Glutamatergic neuron (in vitro differentiated cells): ENCODE data around the gene NUP58. TPM values are rescaled to one million over a fixed set of nuclear protein-coding genes. Genes with fewer than 3 reads are reported as not detected.
"Not testable (repeated sequence)": the region's sequence is repeated elsewhere in the genome, so short reads cannot be mapped to it uniquely, and the experiment has no call there.

Experiments used
- DNase-seq: peaks from one replicate; pipeline ENCODE4 v3.0.0; 2022
- H3K27ac Mint-ChIP-seq: one replicate; pipeline ENCODE4 v1.8.0; 2020; ENCODE audit warnings: mild to moderate bottlenecking, mixed read lengths, inconsistent platforms; ENCODE audit not compliant: unreplicated experiment
- H3K27me3 Mint-ChIP-seq: one replicate; pipeline ENCODE4 v1.8.0; 2020; ENCODE audit warnings: mild to moderate bottlenecking, moderate library complexity, mixed read lengths, inconsistent platforms; ENCODE audit not compliant: unreplicated experiment
- H3K36me3 Mint-ChIP-seq: one replicate; pipeline ENCODE4 v1.8.0; 2020; ENCODE audit warnings: mild to moderate bottlenecking, mixed read lengths, inconsistent platforms; ENCODE audit not compliant: unreplicated experiment
- H3K4me1 Mint-ChIP-seq: one replicate; pipeline ENCODE4 v1.8.0; 2020; ENCODE audit warnings: mild to moderate bottlenecking, low read depth, mixed read lengths, inconsistent platforms; ENCODE audit not compliant: unreplicated experiment
- H3K4me3 Mint-ChIP-seq: one replicate; pipeline ENCODE4 v1.8.0; 2020; ENCODE audit warnings: mild to moderate bottlenecking, mixed read lengths, inconsistent platforms; ENCODE audit not compliant: unreplicated experiment
- H3K9me3 Mint-ChIP-seq: one replicate; pipeline ENCODE4 v1.8.0; 2020; ENCODE audit warnings: mild to moderate bottlenecking, moderate library complexity, mixed read lengths, inconsistent platforms; ENCODE audit not compliant: unreplicated experiment
- total RNA-seq: library from RNA; stranded (reverse); fragmentation: NEBNext Ultra II Directional; extraction: Animal tissue kit (Norgen Biotek cat#: 25700); gene quantifications from one replicate; pipeline ENCODE4 v1.2.1, GENCODE V29; 2021; ENCODE audit not compliant: unreplicated experiment
- TF ChIP-seq, protein P1 (sequence below): fragments of 200-600 bp; sonication (generic); IDR thresholded peaks from one replicate; pipeline ENCODE4 v1.5.0; 2021; ENCODE audit not compliant: partially characterized antibody, unreplicated experiment

Gene NUP58
- total RNA-seq, 1 donor from 2014 or later = 94.1 TPM

DNA sequence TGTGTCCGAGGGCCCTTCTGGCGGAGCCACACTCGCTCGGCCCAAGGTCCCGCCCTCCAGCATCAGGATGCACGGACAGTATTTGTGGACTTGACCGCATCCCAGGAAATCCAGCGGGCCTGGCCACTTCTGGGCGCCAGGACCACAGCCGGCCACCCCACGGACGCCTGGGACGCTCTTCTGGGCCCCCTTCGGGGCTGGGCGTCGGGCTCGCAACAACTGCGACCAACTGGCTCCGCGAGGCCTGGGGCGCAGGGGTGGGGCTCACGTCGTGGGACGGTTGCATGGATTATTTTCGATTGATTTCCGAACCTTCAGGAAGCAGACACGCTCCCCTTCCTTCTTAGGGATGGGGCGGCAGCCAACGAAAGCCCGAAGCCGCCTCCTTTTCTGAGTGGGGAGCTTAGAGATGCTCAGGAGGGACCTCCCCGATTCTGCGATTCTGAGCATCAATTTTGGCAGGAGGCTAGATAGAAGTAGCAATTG lies 521 bp upstream of the NUP58 start:
- H3K4me1 Mint-ChIP-seq = peaks cover 36% of the 10 kb centered on the region
- H3K4me3 Mint-ChIP-seq = peak overlapping the region; percentile 93
- H3K36me3 Mint-ChIP-seq = peaks cover 5% of the 10 kb centered on the region
- H3K27me3 Mint-ChIP-seq = peaks cover 5% of the 10 kb centered on the region
- DNase-seq = peak; percentile 42
- TF ChIP-seq, protein P1, sequence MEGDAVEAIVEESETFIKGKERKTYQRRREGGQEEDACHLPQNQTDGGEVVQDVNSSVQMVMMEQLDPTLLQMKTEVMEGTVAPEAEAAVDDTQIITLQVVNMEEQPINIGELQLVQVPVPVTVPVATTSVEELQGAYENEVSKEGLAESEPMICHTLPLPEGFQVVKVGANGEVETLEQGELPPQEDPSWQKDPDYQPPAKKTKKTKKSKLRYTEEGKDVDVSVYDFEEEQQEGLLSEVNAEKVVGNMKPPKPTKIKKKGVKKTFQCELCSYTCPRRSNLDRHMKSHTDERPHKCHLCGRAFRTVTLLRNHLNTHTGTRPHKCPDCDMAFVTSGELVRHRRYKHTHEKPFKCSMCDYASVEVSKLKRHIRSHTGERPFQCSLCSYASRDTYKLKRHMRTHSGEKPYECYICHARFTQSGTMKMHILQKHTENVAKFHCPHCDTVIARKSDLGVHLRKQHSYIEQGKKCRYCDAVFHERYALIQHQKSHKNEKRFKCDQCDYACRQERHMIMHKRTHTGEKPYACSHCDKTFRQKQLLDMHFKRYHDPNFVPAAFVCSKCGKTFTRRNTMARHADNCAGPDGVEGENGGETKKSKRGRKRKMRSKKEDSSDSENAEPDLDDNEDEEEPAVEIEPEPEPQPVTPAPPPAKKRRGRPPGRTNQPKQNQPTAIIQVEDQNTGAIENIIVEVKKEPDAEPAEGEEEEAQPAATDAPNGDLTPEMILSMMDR = no peak
- H3K27ac Mint-ChIP-seq = peak overlapping the region; percentile 95
- peaks cover 7% of the 10 kb centered on the region for H3K9me3 Mint-ChIP-seq

DNA sequence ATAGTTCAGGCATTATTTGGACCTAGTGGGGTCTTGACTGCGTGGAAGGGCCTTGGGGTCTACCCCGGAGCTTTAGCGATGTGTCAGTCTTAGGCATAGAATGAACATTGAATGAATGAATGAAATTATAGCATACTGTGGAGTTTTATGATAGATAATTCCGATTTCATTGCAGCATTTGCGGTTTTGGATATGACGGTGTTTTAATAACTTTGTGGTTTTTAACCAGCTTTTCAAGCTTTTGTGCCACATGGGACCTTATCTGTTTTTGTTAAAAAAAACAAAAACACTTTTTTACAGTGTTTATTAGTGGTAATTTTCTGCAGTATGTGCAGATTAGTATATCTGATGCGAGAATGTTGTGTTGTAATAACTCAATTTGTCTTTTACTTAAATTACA lies 696 bp downstream of the NUP58 start:
- peak overlapping the region; percentile 93 for H3K4me3 Mint-ChIP-seq
- H3K9me3 Mint-ChIP-seq = peaks cover 5% of the 10 kb centered on the region
- no peak for DNase-seq
- peak overlapping the region; percentile 75 for H3K27ac Mint-ChIP-seq
- TF ChIP-seq, protein P1 = no peak
- H3K4me1 Mint-ChIP-seq = peaks cover 28% of the 10 kb centered on the region
- peaks cover 5% of the 10 kb centered on the region for H3K27me3 Mint-ChIP-seq
- peaks cover 5% of the 10 kb centered on the region for H3K36me3 Mint-ChIP-seq

DNA sequence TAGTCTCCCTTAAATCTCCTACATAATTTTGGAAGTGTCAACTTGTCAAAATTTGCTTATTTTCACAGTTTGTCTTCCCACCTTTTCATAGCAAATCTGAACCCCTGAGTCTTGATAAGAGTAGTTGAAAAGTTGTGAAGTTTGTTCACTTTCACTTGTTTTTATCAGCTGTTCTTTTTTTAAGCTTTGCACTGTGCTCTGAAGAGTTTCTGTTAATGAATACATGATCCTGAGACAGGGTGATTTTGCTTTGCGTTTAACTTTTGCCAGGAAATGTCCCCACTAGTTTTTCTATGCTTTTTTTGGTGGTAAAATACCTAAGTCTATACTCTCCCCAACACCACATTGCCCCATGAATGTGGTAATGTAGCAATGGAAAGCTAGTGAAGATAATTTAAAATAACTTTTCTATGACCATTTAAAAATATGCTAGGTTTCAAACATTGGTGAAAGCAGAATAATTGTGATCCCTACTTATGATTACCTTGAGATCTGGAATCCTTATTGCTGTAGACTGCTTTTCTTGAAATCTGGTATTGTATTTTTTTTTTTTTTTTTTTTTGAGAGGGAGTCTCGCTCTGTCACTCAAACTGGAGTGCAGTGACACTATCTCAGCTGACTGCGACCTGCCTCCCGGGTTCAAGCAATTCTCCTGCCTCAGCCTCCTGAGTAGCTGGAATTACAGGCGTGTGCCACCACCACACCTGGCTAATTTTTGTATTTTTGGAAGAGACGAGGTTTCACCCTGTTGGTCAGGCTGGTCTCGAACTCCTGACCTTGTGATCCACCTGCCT lies 5.4 kb downstream of the NUP58 start:
- Mint-ChIP-seq H3K9me3 (peaks cover 1% of the 10 kb centered on the region), H3K4me3 (no peak overlapping the region), H3K27me3 (no peaks in the 10 kb centered on the region), H3K36me3 (no peaks in the 10 kb centered on the region), H3K27ac (no peak overlapping the region), H3K4me1 (peaks cover 16% of the 10 kb centered on the region)
- no peak for DNase-seq
- TF ChIP-seq, protein P1 = no peak

DNA sequence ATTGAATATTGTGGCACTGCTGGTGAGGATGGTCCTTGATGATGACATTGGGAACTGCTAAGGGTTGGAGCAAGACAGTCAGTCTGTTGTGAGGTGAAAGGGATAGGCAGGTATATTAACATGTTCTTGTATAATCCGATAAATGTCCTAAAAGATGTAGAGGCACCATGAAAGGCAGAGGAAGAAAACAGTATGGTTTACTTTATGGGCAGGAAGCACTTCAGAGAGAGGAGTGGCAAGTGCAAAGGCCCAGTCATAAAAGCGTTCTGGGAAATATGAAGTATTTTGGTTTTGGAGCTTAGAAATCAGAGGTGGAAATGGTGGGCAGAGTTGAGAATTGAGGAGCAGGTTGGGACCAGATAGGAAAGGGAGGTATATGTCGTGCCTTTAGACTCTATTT lies 9.5 kb downstream of the NUP58 start:
- no peaks in the 10 kb centered on the region for H3K36me3 Mint-ChIP-seq
- no peaks in the 10 kb centered on the region for H3K27me3 Mint-ChIP-seq
- H3K4me1 Mint-ChIP-seq = no peaks in the 10 kb centered on the region
- TF ChIP-seq, protein P1 = no peak
- DNase-seq = no peak
- H3K4me3 Mint-ChIP-seq = no peak overlapping the region
- peaks cover 1% of the 10 kb centered on the region for H3K9me3 Mint-ChIP-seq
- H3K27ac Mint-ChIP-seq = peak overlapping the region; percentile 57

DNA sequence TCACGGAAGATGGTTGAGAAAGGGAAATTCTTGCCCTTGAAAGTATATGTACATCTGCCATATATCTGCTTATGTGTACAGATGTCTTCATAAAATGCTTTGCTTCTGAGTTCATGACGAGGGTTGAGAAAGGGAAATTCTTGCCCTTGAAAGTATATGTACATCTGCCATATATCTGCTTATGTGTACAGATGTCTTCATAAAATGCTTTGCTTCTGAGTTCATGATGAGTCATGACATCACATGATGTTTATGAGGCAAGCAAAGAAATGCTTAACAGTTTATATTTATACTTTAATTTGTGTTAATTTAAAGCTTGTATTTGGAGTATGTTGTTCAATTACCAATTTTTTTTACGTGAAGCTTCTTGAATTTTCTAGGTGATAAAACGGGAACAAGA lies 17.5 kb downstream of the NUP58 start:
- H3K27me3 Mint-ChIP-seq, H3K9me3 Mint-ChIP-seq, DNase-seq, H3K36me3 Mint-ChIP-seq: not testable (repeated sequence)
- peaks cover 15% of the 10 kb centered on the region for H3K4me1 Mint-ChIP-seq
- peak overlapping the region; percentile 94 for H3K27ac Mint-ChIP-seq
- H3K4me3 Mint-ChIP-seq = peak overlapping the region; percentile 60
